Measurements from ENCODE around the gene TFF3. TPM values are rescaled to one million over a fixed set of nuclear protein-coding genes. Genes with fewer than 3 reads are reported as not detected.

The TFF3 gene
- polyA plus RNA-seq, 1 donor from 2014 or later, result not detected

DNA sequence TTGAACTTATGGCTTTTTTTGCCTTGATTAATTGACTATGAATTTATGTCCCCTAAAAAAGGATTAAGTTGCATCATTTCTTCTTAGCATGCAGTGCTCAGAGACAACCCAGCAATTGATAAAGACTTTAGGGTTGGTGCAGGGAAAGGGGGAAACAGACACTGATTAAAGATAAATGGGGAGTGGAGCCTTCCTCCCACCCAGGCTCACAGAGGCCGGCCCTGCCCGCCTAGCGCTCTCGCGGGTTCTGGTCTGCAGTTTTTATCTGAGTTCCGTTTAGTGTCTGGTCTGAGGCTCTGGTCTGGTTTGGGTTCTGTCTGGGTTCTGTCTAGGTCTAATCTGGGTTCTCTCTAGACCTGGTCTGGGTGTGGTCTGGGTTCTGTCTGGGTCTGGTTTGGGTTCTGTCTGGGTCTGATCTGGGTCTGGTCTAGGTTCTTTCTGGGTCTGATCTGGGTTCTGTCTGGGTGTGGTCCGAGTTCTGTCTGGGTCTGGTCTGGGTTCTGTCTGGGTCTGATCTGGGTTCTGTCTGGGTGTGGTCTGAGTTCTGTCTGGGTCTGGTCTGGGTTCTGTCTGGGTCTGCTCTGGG lies 48.1 kb downstream of the TFF3 start:
- TF ChIP-seq EZH2 (IDR thresholded peaks at IDR 0.05; ENCODE audit: borderline replicate concordance, insufficient read depth, low read length, poor library complexity, severe bottlenecking) (no peak), TAF1 (IDR thresholded peaks at IDR 0.05; ENCODE audit: low read depth) (no peak), CTCF (IDR thresholded peaks at IDR 0.05; ENCODE audit: poor library complexity, severe bottlenecking) (no peak)
- Histone ChIP-seq H3K9me2 (ENCODE audit: insufficient read depth, low read length) (no peaks in the 10 kb centered on the region), H3K27ac (ENCODE audit: low read length) (no peak overlapping the region)

DNA sequence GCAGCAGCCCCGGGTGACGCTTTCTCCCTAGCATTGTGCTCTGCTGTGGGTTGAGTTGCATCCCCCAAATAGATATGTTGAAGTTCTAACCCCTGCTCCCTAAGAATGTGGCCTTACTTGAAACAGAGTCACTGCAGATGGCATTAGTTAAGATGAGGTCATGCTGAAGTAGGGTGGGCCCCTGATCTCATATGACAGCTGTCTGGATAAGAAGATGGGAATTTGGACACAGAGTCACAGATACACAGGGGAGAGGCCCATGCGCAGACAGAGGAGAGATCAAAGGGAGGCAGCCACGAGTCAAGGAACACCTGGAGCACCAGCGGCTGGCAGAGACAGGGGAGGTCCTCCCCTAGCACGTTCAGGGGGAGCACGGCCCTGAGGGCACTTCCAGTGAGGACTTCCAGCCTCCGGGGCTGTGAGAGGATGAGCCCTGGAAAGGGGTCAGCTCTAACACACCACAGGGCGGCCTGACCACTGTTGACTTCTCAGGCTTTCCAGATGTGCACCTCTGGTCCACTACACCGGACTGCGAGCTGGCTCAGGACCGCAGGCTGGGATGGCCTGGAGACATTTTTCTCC lies 49.9 kb downstream of the TFF3 start:
- no peaks in the 10 kb centered on the region for H3K9me2 ChIP-seq (ENCODE audit: insufficient read depth, low read length)
- H3F3A ChIP-seq (ENCODE audit: insufficient read depth, low read length, poor library complexity, severe bottlenecking), result no peaks in the 10 kb centered on the region
- no peak overlapping the region for H3K27ac ChIP-seq (ENCODE audit: low read length)
- no peaks in the 10 kb centered on the region for H3K27me3 ChIP-seq (ENCODE audit: insufficient read depth, low read depth, low read length)
- H2AFZ ChIP-seq (ENCODE audit: low read depth, low read length), result no peak overlapping the region
- H3K79me2 ChIP-seq (replicated peaks; ENCODE audit: insufficient read depth, low read length), result no peaks in the 10 kb centered on the region
- no peaks in the 10 kb centered on the region for H4K20me1 ChIP-seq (ENCODE audit: insufficient read depth)
- no peak overlapping the region for H3K4me3 ChIP-seq (ENCODE audit: low read length)
- H3K4me2 ChIP-seq (ENCODE audit: low read length), result no peak overlapping the region
- TF ChIP-seq RAD21 (conservative IDR thresholded peaks at IDR 0.05) (no peak), MXI1 (conservative IDR thresholded peaks at IDR 0.05; ENCODE audit: poor library complexity, severe bottlenecking) (no peak), SMC3 (conservative IDR thresholded peaks at IDR 0.05; ENCODE audit: poor library complexity) (no peak), CTCF (IDR thresholded peaks at IDR 0.05; ENCODE audit: poor library complexity, severe bottlenecking) (no peak), REST (IDR thresholded peaks at IDR 0.05; ENCODE audit: borderline replicate concordance) (no peak), TAF1 (IDR thresholded peaks at IDR 0.05; ENCODE audit: low read depth) (no peak), POLR2AphosphoS5 (IDR thresholded peaks at IDR 0.05) (no peak), EZH2 (IDR thresholded peaks at IDR 0.05; ENCODE audit: borderline replicate concordance, insufficient read depth, low read length, poor library complexity, severe bottlenecking) (no peak), EP300 (conservative IDR thresholded peaks at IDR 0.05; ENCODE audit: poor library complexity, severe bottlenecking) (no peak)
- H3K9me3 ChIP-seq (ENCODE audit: low read length), result no peaks in the 10 kb centered on the region
- no peak overlapping the region for H3K9ac ChIP-seq (ENCODE audit: low read length)
- H3K36me3 ChIP-seq (ENCODE audit: insufficient read depth, low read length), result no peaks in the 10 kb centered on the region

More for the DNA sequence above, 48.1 kb downstream of the TFF3 start:
- Histone ChIP-seq H3K4me3 (ENCODE audit: low read length) (no peak overlapping the region), H3F3A (ENCODE audit: insufficient read depth, low read length, poor library complexity, severe bottlenecking) (no peaks in the 10 kb centered on the region), H3K9ac (ENCODE audit: low read length) (no peak overlapping the region), H3K27me3 (ENCODE audit: insufficient read depth, low read depth, low read length) (no peaks in the 10 kb centered on the region), H3K4me2 (ENCODE audit: low read length) (no peak overlapping the region), H3K79me2 (replicated peaks; ENCODE audit: insufficient read depth, low read length) (no peaks in the 10 kb centered on the region), H4K20me1 (ENCODE audit: insufficient read depth) (no peaks in the 10 kb centered on the region), H3K9me3 (ENCODE audit: low read length) (no peaks in the 10 kb centered on the region), H2AFZ (ENCODE audit: low read depth, low read length) (no peak overlapping the region), H3K36me3 (ENCODE audit: insufficient read depth, low read length) (no peaks in the 10 kb centered on the region)

Measured in neural cell (in vitro differentiated cells).